ENCODE measurements around the gene LIFR. TPM values are rescaled to one million over a fixed set of nuclear protein-coding genes. Genes with fewer than 3 reads are reported as not detected.

Gene LIFR
- total RNA-seq, 2 donors from 2014 or later: 81.7 to 85.9 TPM

DNA sequence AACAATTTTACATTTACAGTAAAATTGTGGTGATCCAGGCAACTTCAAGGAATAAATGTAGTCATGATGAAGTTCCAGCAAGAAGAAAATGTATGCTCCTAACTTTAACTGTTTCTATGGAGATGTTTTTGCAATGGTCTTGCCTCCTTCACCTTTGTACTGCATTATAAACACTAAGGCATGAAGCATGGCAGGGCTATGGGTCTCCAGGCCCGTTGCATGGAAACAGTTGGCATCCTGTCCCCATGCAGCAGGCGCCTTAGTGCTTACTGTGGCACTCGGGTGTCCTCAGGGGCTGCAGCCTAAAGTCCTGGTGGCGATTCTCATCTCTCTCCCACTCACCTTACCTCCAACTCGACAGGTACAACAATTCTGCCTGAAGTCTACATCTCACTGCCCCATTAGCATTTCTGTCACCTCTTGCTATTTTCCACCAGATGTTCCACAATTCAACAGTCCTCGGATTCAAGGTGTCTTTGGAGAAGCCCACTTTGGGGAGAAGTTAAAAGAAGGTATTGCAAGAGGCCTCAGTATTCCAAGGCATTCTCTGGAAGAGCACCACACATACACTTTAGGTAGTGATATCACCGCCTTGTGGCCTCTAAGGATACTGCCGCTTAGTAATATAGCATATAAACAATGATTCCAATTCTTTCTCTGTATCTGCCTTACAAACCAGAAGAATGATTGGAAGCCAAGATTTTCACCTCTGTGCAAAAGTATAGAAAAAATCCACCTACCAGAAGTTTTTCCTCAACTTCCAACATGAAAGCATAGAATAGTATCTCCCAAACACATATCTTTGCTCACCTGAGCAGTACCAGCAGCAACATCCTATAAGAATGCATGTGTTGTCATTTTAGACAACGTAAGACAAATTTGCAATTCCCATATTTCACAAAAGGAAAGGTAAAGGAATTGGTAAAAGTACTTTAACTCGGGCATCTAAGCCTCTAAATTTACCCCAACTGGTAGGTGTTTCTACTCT, 5.1 kb downstream of the LIFR start:
- Histone ChIP-seq H3K4me1 (ENCODE audit: control insufficient read depth, insufficient read depth, low read length) (peaks cover 20% of the 10 kb centered on the region), H3K27ac (ENCODE audit: low read depth, low read length) (no peak overlapping the region), H3K9me3 (ENCODE audit: control insufficient read depth, low read length) (no peaks in the 10 kb centered on the region), H3K36me3 (ENCODE audit: control insufficient read depth, insufficient read depth, low read length) (peaks cover 31% of the 10 kb centered on the region), H3K27me3 (ENCODE audit: control insufficient read depth, insufficient read depth, low read length, poor library complexity, severe bottlenecking) (no peaks in the 10 kb centered on the region), H3K9ac (ENCODE audit: extremely low read depth, low read length, poor library complexity, severe bottlenecking) (no peak overlapping the region), H3K4me3 (ENCODE audit: low read length) (peak overlapping the region; percentile 77)
- Mint-ChIP-seq H3K27ac (peak overlapping the region; percentile 67), H3K27me3 (ENCODE audit: insufficient read depth) (no peaks in the 10 kb centered on the region), H3K4me3 (peak overlapping the region; percentile 10), H3K4me1 (peaks cover 40% of the 10 kb centered on the region), H3K9me3 (no peaks in the 10 kb centered on the region), H3K36me3 (ENCODE audit: low read depth) (no peaks in the 10 kb centered on the region)
- TF ChIP-seq, protein P1, sequence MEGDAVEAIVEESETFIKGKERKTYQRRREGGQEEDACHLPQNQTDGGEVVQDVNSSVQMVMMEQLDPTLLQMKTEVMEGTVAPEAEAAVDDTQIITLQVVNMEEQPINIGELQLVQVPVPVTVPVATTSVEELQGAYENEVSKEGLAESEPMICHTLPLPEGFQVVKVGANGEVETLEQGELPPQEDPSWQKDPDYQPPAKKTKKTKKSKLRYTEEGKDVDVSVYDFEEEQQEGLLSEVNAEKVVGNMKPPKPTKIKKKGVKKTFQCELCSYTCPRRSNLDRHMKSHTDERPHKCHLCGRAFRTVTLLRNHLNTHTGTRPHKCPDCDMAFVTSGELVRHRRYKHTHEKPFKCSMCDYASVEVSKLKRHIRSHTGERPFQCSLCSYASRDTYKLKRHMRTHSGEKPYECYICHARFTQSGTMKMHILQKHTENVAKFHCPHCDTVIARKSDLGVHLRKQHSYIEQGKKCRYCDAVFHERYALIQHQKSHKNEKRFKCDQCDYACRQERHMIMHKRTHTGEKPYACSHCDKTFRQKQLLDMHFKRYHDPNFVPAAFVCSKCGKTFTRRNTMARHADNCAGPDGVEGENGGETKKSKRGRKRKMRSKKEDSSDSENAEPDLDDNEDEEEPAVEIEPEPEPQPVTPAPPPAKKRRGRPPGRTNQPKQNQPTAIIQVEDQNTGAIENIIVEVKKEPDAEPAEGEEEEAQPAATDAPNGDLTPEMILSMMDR (conservative IDR thresholded peaks at IDR 0.05): peak; percentile 87
- 71 to 74% methylated on average over 8 to 10 of the region's 10 CpGs for WGBS, 2 experiments (ENCODE audit: insufficient coverage in 1 of 2, insufficient read length in 1 of 2)
- DNase-seq: peak; percentile 61

DNA sequence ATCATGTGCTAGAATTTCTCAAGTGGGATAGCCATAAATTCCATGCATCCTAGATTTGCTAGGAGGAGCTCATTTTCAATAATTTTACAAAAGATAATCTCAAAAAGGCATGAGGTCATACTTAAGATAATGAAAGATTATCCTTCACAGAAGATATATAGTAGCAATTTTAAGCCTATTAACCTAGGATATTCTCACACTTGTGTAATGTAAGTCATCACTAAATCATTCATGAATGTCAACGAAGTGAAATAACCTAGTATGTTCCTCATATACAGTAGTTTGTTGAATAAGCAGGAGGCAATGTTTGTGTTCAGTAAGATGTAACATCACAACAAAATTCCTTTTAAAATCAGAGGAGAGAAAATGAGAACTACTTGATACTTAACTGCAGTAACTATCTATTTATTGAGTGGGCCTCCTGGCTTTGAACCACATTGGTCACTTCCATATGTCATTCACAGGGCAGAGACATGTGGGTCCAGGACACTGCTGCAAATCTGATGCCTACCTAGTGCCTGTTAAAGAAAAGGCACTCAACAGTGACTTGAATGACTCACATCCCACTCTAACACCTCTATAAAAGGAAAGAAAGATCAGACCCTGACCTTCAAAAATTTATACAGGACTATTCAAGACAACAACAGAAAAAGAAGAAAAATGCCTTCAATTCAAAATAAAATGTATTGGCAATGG, 8.2 kb downstream of the LIFR start:
- H3K4me1 Mint-ChIP-seq: peaks cover 28% of the 10 kb centered on the region
- no peak overlapping the region for H3K27ac ChIP-seq (ENCODE audit: low read depth, low read length)

DNA sequence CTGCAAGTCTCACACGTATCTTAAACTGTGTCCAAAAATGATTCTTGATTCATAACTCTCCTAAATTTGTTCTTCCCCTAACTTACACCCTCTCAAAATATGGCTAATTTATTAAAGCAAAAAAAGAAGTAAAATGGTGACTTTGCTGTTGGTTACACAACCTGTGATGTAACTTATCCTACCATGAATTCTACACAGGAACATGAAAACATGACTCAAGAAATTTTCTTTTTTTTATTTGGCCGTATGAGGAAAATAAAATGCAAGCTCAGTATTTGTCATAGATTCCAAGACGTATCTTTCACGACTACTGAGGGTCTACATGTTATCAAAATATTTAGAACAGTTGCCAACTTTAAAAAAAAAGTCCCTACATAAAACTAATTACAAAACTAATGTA, 9.2 kb downstream of the LIFR start:
- no peak overlapping the region for H3K27ac Mint-ChIP-seq
- Histone ChIP-seq H3K9me3 (ENCODE audit: control insufficient read depth, low read length) (no peaks in the 10 kb centered on the region), H3K4me3 (ENCODE audit: low read length) (no peak overlapping the region), H3K9ac (ENCODE audit: extremely low read depth, low read length, poor library complexity, severe bottlenecking) (no peak overlapping the region), H3K27me3 (ENCODE audit: control insufficient read depth, insufficient read depth, low read length, poor library complexity, severe bottlenecking) (no peaks in the 10 kb centered on the region), H3K4me1 (ENCODE audit: control insufficient read depth, insufficient read depth, low read length) (peaks cover 22% of the 10 kb centered on the region), H3K36me3 (ENCODE audit: control insufficient read depth, insufficient read depth, low read length) (peaks cover 60% of the 10 kb centered on the region), H3K27ac (ENCODE audit: low read depth, low read length) (no peak overlapping the region)
- no peaks in the 10 kb centered on the region for H3K9me3 Mint-ChIP-seq
- H3K36me3 Mint-ChIP-seq (ENCODE audit: low read depth): no peaks in the 10 kb centered on the region
- DNase-seq: no peak
- H3K4me3 Mint-ChIP-seq: no peak overlapping the region
- TF ChIP-seq, protein P1 (conservative IDR thresholded peaks at IDR 0.05): no peak
- peaks cover 19% of the 10 kb centered on the region for H3K4me1 Mint-ChIP-seq
- 96 to 100% methylated on average over 4 of the region's 4 CpGs for WGBS, 2 experiments (ENCODE audit: insufficient coverage in 1 of 2, insufficient read length in 1 of 2)
- H3K27me3 Mint-ChIP-seq (ENCODE audit: insufficient read depth): no peaks in the 10 kb centered on the region

More for the DNA sequence above, 8.2 kb downstream of the LIFR start:
- Histone ChIP-seq H3K36me3 (ENCODE audit: control insufficient read depth, insufficient read depth, low read length) (peaks cover 59% of the 10 kb centered on the region), H3K4me3 (ENCODE audit: low read length) (peak overlapping the region; percentile 31), H3K4me1 (ENCODE audit: control insufficient read depth, insufficient read depth, low read length) (peaks cover 20% of the 10 kb centered on the region), H3K9ac (ENCODE audit: extremely low read depth, low read length, poor library complexity, severe bottlenecking) (no peak overlapping the region), H3K9me3 (ENCODE audit: control insufficient read depth, low read length) (no peaks in the 10 kb centered on the region), H3K27me3 (ENCODE audit: control insufficient read depth, insufficient read depth, low read length, poor library complexity, severe bottlenecking) (no peaks in the 10 kb centered on the region)
- Mint-ChIP-seq H3K4me3 (no peak overlapping the region), H3K27ac (no peak overlapping the region), H3K36me3 (ENCODE audit: low read depth) (no peaks in the 10 kb centered on the region), H3K9me3 (no peaks in the 10 kb centered on the region), H3K27me3 (ENCODE audit: insufficient read depth) (no peaks in the 10 kb centered on the region)
- no peak for DNase-seq
- TF ChIP-seq, protein P1 (conservative IDR thresholded peaks at IDR 0.05): no peak
- no CpG with 5 or more reads among the region's 1 CpG for WGBS, 2 experiments (ENCODE audit: insufficient coverage in 1 of 2, insufficient read length in 1 of 2)

All from endodermal cell (in vitro differentiated cells).